SK-N-SH (cell line): ENCODE results near the gene TXNDC16. TPM values are rescaled to one million over a fixed set of nuclear protein-coding genes. Genes with fewer than 3 reads are reported as not detected.

Source experiments
- CTCF ChIA-PET: fragments of 300-600, 350-600 bp; formaldehyde crosslinking; extraction: SDS; loops from one replicate; lab custom pipeline; 2021; lab: Yijun Ruan, JAX
- POLR2A ChIA-PET: fragments of 350-600 bp; sonication (Branson Sonifier 250); formaldehyde crosslinking; extraction: SDS; loops from one replicate; lab custom pipeline; 2020; ENCODE audit warnings: antibody characterized with exemption, inconsistent platforms; lab: Yijun Ruan, JAX
- DNase-seq: peaks from one replicate; pipeline ENCODE4 v3.0.0; 2012
- H2AFZ ChIP-seq: fragments of 200-600 bp; sonication (generic); 2 replicates; pipeline ENCODE4 v1.8.1; 2016; ENCODE audit warnings: antibody characterized with exemption, mild to moderate bottlenecking, low read depth
- H3F3A ChIP-seq: fragments of 200-600 bp; sonication (generic); replicated peaks from 2 replicates; pipeline ENCODE3; 2016; ENCODE audit warnings: antibody characterized with exemption, mild to moderate bottlenecking; ENCODE audit not compliant: insufficient read depth
- H3K27ac ChIP-seq, 2 experiments: fragments of 200-500 bp in 1 of 2; fragments of 200-600 bp in 1 of 2; sonication (Bioruptor generic) in 1 of 2; sonication (generic), shearing (Covaris generic) in 1 of 2; 2 replicates each; pipeline versions ENCODE4 v1.5.1 to v1.6.1; 2014 to 2016; ENCODE audit warnings: low read depth in 2 of 2, inconsistent platforms in 1 of 2, low read length in 1 of 2, mild to moderate bottlenecking in 1 of 2, mixed read lengths in 1 of 2
- H3K27me3 ChIP-seq: fragments of 200-600 bp; sonication (generic), shearing (Covaris generic); 2 replicates; pipeline ENCODE4 v1.6.1; 2016; ENCODE audit warnings: mixed run types; ENCODE audit not compliant: insufficient read depth
- H3K36me3 ChIP-seq, 2 experiments: fragments of 200-500 bp in 1 of 2; fragments of 200-600 bp in 1 of 2; sonication (Bioruptor generic) in 1 of 2; sonication (generic) in 1 of 2; replicated peaks in 1 of 2; 2 replicates each; pipeline versions ENCODE3 to v1.5.1; 2014 to 2016; ENCODE audit warnings: low read length in 1 of 2, mild to moderate bottlenecking in 1 of 2; ENCODE audit not compliant: insufficient read depth in 2 of 2, control insufficient read depth in 1 of 2
- H3K4me1 ChIP-seq, 2 experiments: fragments of 200-500 bp in 1 of 2; fragments of 200-600 bp in 1 of 2; sonication (Bioruptor generic) in 1 of 2; sonication (generic), shearing (Covaris generic) in 1 of 2; 2 replicates each; pipeline versions ENCODE4 v1.5.1 to v1.6.1; 2014 to 2016; ENCODE audit warnings: low read depth in 1 of 2, low read length in 1 of 2, mixed run types in 1 of 2; ENCODE audit not compliant: insufficient read depth in 2 of 2, control insufficient read depth in 1 of 2
- H3K4me2 ChIP-seq: fragments of 200-600 bp; sonication (generic), shearing (Covaris generic); 2 replicates; pipeline ENCODE4 v1.6.1; 2017; ENCODE audit warnings: mixed run types
- H3K4me3 ChIP-seq, 2 experiments: fragments of 200-500 bp in 1 of 2; fragments of 200-600 bp in 1 of 2; sonication (Bioruptor generic) in 1 of 2; sonication (generic), shearing (Covaris generic) in 1 of 2; 2 replicates each; pipeline versions ENCODE4 v1.5.1 to v1.8.1; 2014 to 2016; ENCODE audit warnings: low read depth in 2 of 2, inconsistent platforms in 1 of 2, low read length in 1 of 2, mild to moderate bottlenecking in 1 of 2, mixed read lengths in 1 of 2, moderate library complexity in 1 of 2
- H3K79me2 ChIP-seq: fragments of 200-600 bp; sonication (generic); 2 replicates; pipeline ENCODE4 v1.8.1; 2017; ENCODE audit warnings: mild to moderate bottlenecking; ENCODE audit not compliant: insufficient read depth
- H3K9ac ChIP-seq: fragments of 200-600 bp; sonication (generic); 2 replicates; pipeline ENCODE4 v1.6.1; 2017; ENCODE audit warnings: mixed run types
- H3K9me2 ChIP-seq: fragments of 200-600 bp; sonication (generic); 2 replicates; pipeline ENCODE4 v1.6.1; 2017; ENCODE audit warnings: mixed run types
- H3K9me3 ChIP-seq: fragments of 200-600 bp; sonication (generic); 2 replicates; pipeline ENCODE4 v1.6.1; 2017; ENCODE audit warnings: mixed run types, mild to moderate bottlenecking, moderate library complexity
- H4K20me1 ChIP-seq: fragments of 200-600 bp; sonication (generic); 2 replicates; pipeline ENCODE4 v1.6.1; 2017; ENCODE audit warnings: mild to moderate bottlenecking, mixed run types; ENCODE audit not compliant: insufficient read depth
- EZH2phosphoT487 ChIP-seq: fragments of 200-600 bp; sonication (generic); IDR thresholded peaks from 2 replicates; pipeline ENCODE4 v1.6.1; 2017; ENCODE audit warnings: low read depth, mixed run types, mild to moderate bottlenecking, antibody characterized with exemption, moderate library complexity, borderline replicate concordance
- FOSL2 ChIP-seq: IDR thresholded peaks from 2 replicates; pipeline ENCODE4 v1.4.0; 2012; ENCODE audit warnings: low read depth, mild to moderate bottlenecking, moderate library complexity, borderline replicate concordance
- FOXM1 ChIP-seq: IDR thresholded peaks from 2 replicates; pipeline ENCODE4 v1.4.0; 2012; ENCODE audit warnings: low read depth, mild to moderate bottlenecking
- IRF3 ChIP-seq: fragments of 150-350 bp; IDR thresholded peaks from 2 replicates; pipeline ENCODE4 v1.6.1; 2016; ENCODE audit warnings: mild to moderate bottlenecking, low read depth, low read length
- JUND ChIP-seq: IDR thresholded peaks from 2 replicates; pipeline ENCODE4 v1.4.0; 2012
- MEF2A ChIP-seq: IDR thresholded peaks from 2 replicates; pipeline ENCODE4 v1.4.0; 2012; ENCODE audit warnings: low read depth, borderline replicate concordance
- MXI1 ChIP-seq: IDR thresholded peaks from 2 replicates; pipeline ENCODE4 v1.6.1; 2012; ENCODE audit warnings: mild to moderate bottlenecking, low read depth, low read length, improper control_type of control experiment
- NRF1 ChIP-seq: IDR thresholded peaks from 2 replicates; pipeline ENCODE4 v1.6.1; 2012; ENCODE audit warnings: low read depth, mild to moderate bottlenecking, low read length
- REST ChIP-seq: IDR thresholded peaks from 2 replicates; pipeline ENCODE4 v1.6.1; 2012; ENCODE audit warnings: mild to moderate bottlenecking, low read depth, low read length, moderate library complexity
- SIN3A ChIP-seq: IDR thresholded peaks from 2 replicates; pipeline ENCODE4 v1.6.1; 2012; ENCODE audit warnings: low read depth, mild to moderate bottlenecking, low read length, moderate library complexity, borderline replicate concordance
- USF1 ChIP-seq: IDR thresholded peaks from 2 replicates; pipeline ENCODE4 v1.4.0; 2012; ENCODE audit warnings: low read depth, borderline replicate concordance
- YY1 ChIP-seq: IDR thresholded peaks from 2 replicates; pipeline ENCODE4 v1.4.0; 2012; ENCODE audit warnings: low read depth, mild to moderate bottlenecking
- WGBS: methylation state at CpG from one replicate; pipeline ENCODE4 v1.1.6; 2017; ENCODE audit warnings: low lambda C conversion rate; 5-methylcytosine and 5-hydroxymethylcytosine counted together
- polyA plus RNA-seq, 3 experiments: library from polyadenylated mRNA; depleted of rRNA; stranded (reverse); fragments of >200 nt; gene quantifications; 2 replicates each; pipeline ENCODE4 v1.2.3, GENCODE V29; 2012

Gene TXNDC16
- polyA plus RNA-seq, 1 of the 3 experiments (the other 2 are of a cell fraction) = 0.95 TPM

- TF ChIP-seq USF1 = no peak
These were observed 112.8 kb downstream of the TXNDC16 start (continued) for GRCh38 chr14:52439476-52439875.

- no peaks in the 10 kb centered on the region for H3F3A ChIP-seq
- H2AFZ ChIP-seq = no peak overlapping the region
- TF ChIP-seq FOXM1 = no peak
- no peak for TF ChIP-seq MXI1
- no peak for TF ChIP-seq SIN3A
- TF ChIP-seq FOSL2 = no peak
- no peak for TF ChIP-seq MEF2A
- no peak for TF ChIP-seq EZH2phosphoT487
- no peak overlapping the region for H3K27ac ChIP-seq
- H3K4me2 ChIP-seq = no peak overlapping the region
- no peak overlapping the region for H3K9ac ChIP-seq
- no peaks in the 10 kb centered on the region for H3K79me2 ChIP-seq
- POLR2A ChIA-PET = interaction anchor here (0.7 kb wide), 1 partner anchor 57 kb away, joined by 3 read pairs; no protein-coding TSS in a partner anchor
- H3K27me3 ChIP-seq = no peaks in the 10 kb centered on the region
- DNase-seq = no peak
- no peaks in the 10 kb centered on the region for H3K36me3 ChIP-seq
- CTCF ChIA-PET = no interaction called here
- no peaks in the 10 kb centered on the region for H3K9me3 ChIP-seq
- no peaks in the 10 kb centered on the region; a peak in 2 of 4 replicates for H3K4me1 ChIP-seq
- no peaks in the 10 kb centered on the region for H3K9me2 ChIP-seq
- H4K20me1 ChIP-seq = no peaks in the 10 kb centered on the region
- no peak overlapping the region for H3K4me3 ChIP-seq
- 92% methylated on average over 1 of the region's 1 CpG for WGBS
These were observed 117.3 kb downstream of the TXNDC16 start for GRCh38 chr14:52434955-52435354.

- Histone ChIP-seq H3K79me2 (no peaks in the 10 kb centered on the region), H3K27ac (no peak overlapping the region), H3K9me2 (no peaks in the 10 kb centered on the region), H3K9ac (no peak overlapping the region), H3K4me2 (no peak overlapping the region), H3K4me1 (no peaks in the 10 kb centered on the region; a peak in 1 of 4 replicates), H2AFZ (no peak overlapping the region), H3F3A (no peaks in the 10 kb centered on the region), H3K4me3 (no peak overlapping the region), H3K9me3 (no peaks in the 10 kb centered on the region), H3K27me3 (no peaks in the 10 kb centered on the region), H4K20me1 (no peaks in the 10 kb centered on the region), H3K36me3 (no peaks in the 10 kb centered on the region)
- CTCF ChIA-PET = no interaction called here
- no peak for TF ChIP-seq JUND
- TF ChIP-seq NRF1 = no peak
- 67% methylated on average over 2 of the region's 2 CpGs for WGBS
- POLR2A ChIA-PET = no interaction called here
- DNase-seq = no peak
These were observed 121.8 kb downstream of the TXNDC16 start for GRCh38 chr14:52430474-52430873.

GRCh38 chr14:52429451-52429850, 122.9 kb downstream of the TXNDC16 start:
- H3K9me2 ChIP-seq = no peaks in the 10 kb centered on the region
- H4K20me1 ChIP-seq = no peaks in the 10 kb centered on the region
- no peak for DNase-seq
- TF ChIP-seq IRF3 (no peak), YY1 (no peak), REST (no peak)
- H3K4me3 ChIP-seq = no peak overlapping the region
- H3K9me3 ChIP-seq = no peaks in the 10 kb centered on the region
- H3K36me3 ChIP-seq = no peaks in the 10 kb centered on the region
- 84% methylated on average over 2 of the region's 2 CpGs for WGBS
- H3K9ac ChIP-seq = no peak overlapping the region
- no peaks in the 10 kb centered on the region; a peak in 1 of 4 replicates for H3K4me1 ChIP-seq
- H3K27me3 ChIP-seq = no peaks in the 10 kb centered on the region
- POLR2A ChIA-PET = no interaction called here
- H3F3A ChIP-seq = no peaks in the 10 kb centered on the region
- no peak overlapping the region for H2AFZ ChIP-seq
- CTCF ChIA-PET = no interaction called here
- H3K4me2 ChIP-seq = no peak overlapping the region
- no peaks in the 10 kb centered on the region for H3K79me2 ChIP-seq
- H3K27ac ChIP-seq = no peak overlapping the region
